GM03348 (cell line): ENCODE measurements around the gene VAMP5.
A peak's percentile ranks its signal among the peaks of the same experiment; 100 is the strongest.
"Not testable (repeated sequence)": the region's sequence is repeated elsewhere in the genome, so short reads cannot be mapped to it uniquely, and the experiment has no call there.

Experiments used
- DNase-seq: peaks from one replicate; pipeline ENCODE4 v3.0.0; 2012; ENCODE audit warnings: low spot score

Gene VAMP5

GRCh38 chr2:85584857-85585780, 888 bp downstream of the VAMP5 start:
- peak; percentile 59 for DNase-seq

- peak; percentile 56 for DNase-seq
Observed at GRCh38 chr2:85585781-85586105, 1.5 kb downstream of the VAMP5 start.

- DNase-seq: no peak
Observed at GRCh38 chr2:85588236-85588635, 4.0 kb downstream of the VAMP5 start.

- no peak for DNase-seq
Observed at GRCh38 chr2:85588645-85589044, 4.4 kb downstream of the VAMP5 start.

GRCh38 chr2:85589181-85589580, 5.0 kb downstream of the VAMP5 start:
- DNase-seq: no peak

GRCh38 chr2:85589982-85590791, 6.0 kb downstream of the VAMP5 start:
- DNase-seq: peak; percentile 90

- DNase-seq: no peak
Observed at GRCh38 chr2:85590950-85591349, 6.7 kb downstream of the VAMP5 start.

GRCh38 chr2:85591563-85591962, 7.3 kb downstream of the VAMP5 start:
- DNase-seq: no peak

GRCh38 chr2:85592299-85592698, 8.1 kb downstream of the VAMP5 start:
- not testable (repeated sequence) for DNase-seq

- no peak for DNase-seq
Observed at GRCh38 chr2:85593023-85593422, 8.8 kb downstream of the VAMP5 start.

- DNase-seq: no peak
Observed at GRCh38 chr2:85594715-85595300, 10.6 kb downstream of the VAMP5 start.

GRCh38 chr2:85595301-85596025, 11.2 kb downstream of the VAMP5 start, which contains the start of gene RNF181:
Gene RNF181 (plus strand): TSS chr2:85595745. CDS start chr2:85595764, 19 bp downstream.
- peak; percentile 96 for DNase-seq

- DNase-seq: no peak
Observed at GRCh38 chr2:85596026-85596333, 11.7 kb downstream of the VAMP5 start.

- no peak for DNase-seq
Observed at GRCh38 chr2:85596486-85597143, 12.4 kb downstream of the VAMP5 start.

- no peak for DNase-seq
Observed at GRCh38 chr2:85597241-85597640, 13.0 kb downstream of the VAMP5 start.

- no peak for DNase-seq
Observed at GRCh38 chr2:85598594-85599340, 14.5 kb downstream of the VAMP5 start.

GRCh38 chr2:85599468-85600234, 15.4 kb downstream of the VAMP5 start:
- no peak for DNase-seq

GRCh38 chr2:85600235-85600575, 16.0 kb downstream of the VAMP5 start:
- DNase-seq: no peak

GRCh38 chr2:85600951-85601770, 16.9 kb downstream of the VAMP5 start:
- no peak for DNase-seq
